HCT116 (cell line): ENCODE data around the gene BMP4.

ENCODE experiments used
- CEBPB ChIP-seq: IDR thresholded peaks from 2 replicates; pipeline ENCODE4 v1.6.1; 2012; ENCODE audit warnings: low read depth
- CTCF ChIP-seq, 3 experiments: fragments of 200-600 bp in 1 of 3; sonication (generic) in 1 of 3; IDR thresholded peaks in 2 of 3; conservative IDR thresholded peaks in 1 of 3; 2 replicates each; pipeline ENCODE4 v1.5.1; 2012 to 2017; ENCODE audit warnings: low read depth in 2 of 3, low read length in 2 of 3, antibody characterized with exemption in 1 of 3, borderline replicate concordance in 1 of 3, control low read depth in 1 of 3, mild to moderate bottlenecking in 1 of 3, mixed read lengths in 1 of 3, mixed run types in 1 of 3, moderate library complexity in 1 of 3; ENCODE audit not compliant: insufficient read depth in 1 of 3
- EZH2 ChIP-seq: fragments of 200-600 bp; sonication (generic); IDR thresholded peaks from 2 replicates; pipeline ENCODE4 v1.6.1; 2017; ENCODE audit warnings: antibody characterized with exemption, mixed run types
- EZH2phosphoT487 ChIP-seq: fragments of 200-600 bp; IDR thresholded peaks from 2 replicates; pipeline ENCODE4 v1.6.1; 2018; ENCODE audit warnings: antibody characterized with exemption, borderline replicate concordance
- MAX ChIP-seq: IDR thresholded peaks from 2 replicates; pipeline ENCODE4 v1.6.1; 2012
- POLR2A ChIP-seq: IDR thresholded peaks from 2 replicates; pipeline ENCODE4 v1.7.0; 2011; ENCODE audit warnings: borderline replicate concordance; ENCODE audit not compliant: insufficient read depth, insufficient read length; ENCODE audit errors: extremely low read depth
- POLR2AphosphoS5 ChIP-seq: IDR thresholded peaks from 2 replicates; pipeline ENCODE4 v1.6.1; 2011; ENCODE audit warnings: mild to moderate bottlenecking, low read depth, low read length, moderate library complexity
- RAD21 ChIP-seq: IDR thresholded peaks from 2 replicates; pipeline ENCODE4 v1.6.1; 2012; ENCODE audit warnings: low read depth, mild to moderate bottlenecking
- ZNF274 ChIP-seq: fragments of 200-500 bp; sonication (Bioruptor generic); IDR thresholded peaks from 2 replicates; pipeline ENCODE4 v1.6.1; 2014; ENCODE audit warnings: mild to moderate bottlenecking, low read depth, low read length, inconsistent platforms
- TF ChIP-seq, protein P1 (sequence below): IDR thresholded peaks from 2 replicates; pipeline ENCODE4 v1.6.1; 2012; ENCODE audit warnings: low read depth

- TF ChIP-seq EZH2 (no peak), EZH2phosphoT487 (no peak), CTCF (IDR thresholded peaks at IDR 0.05 in 2 of 3, conservative IDR thresholded peaks at IDR 0.05 in 1 of 3; ENCODE audit: borderline replicate concordance in 1 of 3, insufficient read depth in 1 of 3, low read depth in 2 of 3, low read length in 2 of 3) (peak; percentile 81 to 96 (median 87)), POLR2AphosphoS5 (no peak), ZNF274 (no peak), MAX (no peak), POLR2A (no peak), RAD21 (peak; percentile 67), CEBPB (no peak)
- TF ChIP-seq, protein P1, sequence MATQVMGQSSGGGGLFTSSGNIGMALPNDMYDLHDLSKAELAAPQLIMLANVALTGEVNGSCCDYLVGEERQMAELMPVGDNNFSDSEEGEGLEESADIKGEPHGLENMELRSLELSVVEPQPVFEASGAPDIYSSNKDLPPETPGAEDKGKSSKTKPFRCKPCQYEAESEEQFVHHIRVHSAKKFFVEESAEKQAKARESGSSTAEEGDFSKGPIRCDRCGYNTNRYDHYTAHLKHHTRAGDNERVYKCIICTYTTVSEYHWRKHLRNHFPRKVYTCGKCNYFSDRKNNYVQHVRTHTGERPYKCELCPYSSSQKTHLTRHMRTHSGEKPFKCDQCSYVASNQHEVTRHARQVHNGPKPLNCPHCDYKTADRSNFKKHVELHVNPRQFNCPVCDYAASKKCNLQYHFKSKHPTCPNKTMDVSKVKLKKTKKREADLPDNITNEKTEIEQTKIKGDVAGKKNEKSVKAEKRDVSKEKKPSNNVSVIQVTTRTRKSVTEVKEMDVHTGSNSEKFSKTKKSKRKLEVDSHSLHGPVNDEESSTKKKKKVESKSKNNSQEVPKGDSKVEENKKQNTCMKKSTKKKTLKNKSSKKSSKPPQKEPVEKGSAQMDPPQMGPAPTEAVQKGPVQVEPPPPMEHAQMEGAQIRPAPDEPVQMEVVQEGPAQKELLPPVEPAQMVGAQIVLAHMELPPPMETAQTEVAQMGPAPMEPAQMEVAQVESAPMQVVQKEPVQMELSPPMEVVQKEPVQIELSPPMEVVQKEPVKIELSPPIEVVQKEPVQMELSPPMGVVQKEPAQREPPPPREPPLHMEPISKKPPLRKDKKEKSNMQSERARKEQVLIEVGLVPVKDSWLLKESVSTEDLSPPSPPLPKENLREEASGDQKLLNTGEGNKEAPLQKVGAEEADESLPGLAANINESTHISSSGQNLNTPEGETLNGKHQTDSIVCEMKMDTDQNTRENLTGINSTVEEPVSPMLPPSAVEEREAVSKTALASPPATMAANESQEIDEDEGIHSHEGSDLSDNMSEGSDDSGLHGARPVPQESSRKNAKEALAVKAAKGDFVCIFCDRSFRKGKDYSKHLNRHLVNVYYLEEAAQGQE = no peak
These were observed 26.5 kb downstream of the BMP4 start for GRCh38 chr14:53929871-53930715.
